ENCODE measurements around the gene POLRMT. TPM values are rescaled to one million over a fixed set of nuclear protein-coding genes. Genes with fewer than 3 reads are reported as not detected.
"Not testable (repeated sequence)": the region's sequence is repeated elsewhere in the genome, so short reads cannot be mapped to it uniquely, and the experiment has no call there.

Gene POLRMT
- total and polyA plus RNA-seq, 3 experiments from 2014 or later: 58.8 to 77.3 (median 75.2) TPM

GRCh38 chr19:677601-678436 is 44.5 kb upstream of the POLRMT start:
- Histone ChIP-seq H3K27me3 (ENCODE audit: insufficient read depth, low read length, poor library complexity, severe bottlenecking) (peaks cover 12% of the 10 kb centered on the region), H3K36me3 (ENCODE audit: insufficient read depth, low read length) (no peaks in the 10 kb centered on the region), H3K27ac (ENCODE audit: low read depth, low read length) (no peak overlapping the region), H3K9me3 (ENCODE audit: low read length) (no peaks in the 10 kb centered on the region), H3K4me1 (ENCODE audit: insufficient read depth, low read length) (peaks cover 13% of the 10 kb centered on the region), H3K4me3 (ENCODE audit: low read length) (no peak overlapping the region)
- ChIA-PET POLR2A (interaction anchor here (0.6 to 0.9 kb wide), 2 partner anchors 15 to 55 kb away, joined by 3 to 4 read pairs; partner anchors contain the start of gene RNF126), CTCF (interaction anchor here (1.3 kb wide), 1 partner anchor 11 kb away, joined by 3 read pairs; no protein-coding TSS in a partner anchor)
- H3K4me3 Mint-ChIP-seq: peak overlapping the region in 3 of 7 donors; percentile 24 to 67 (median 27)
- H3K27ac Mint-ChIP-seq: no peak overlapping the region
- no peak for DNase-seq
- no peaks in the 10 kb centered on the region for H3K36me3 Mint-ChIP-seq
- peaks cover 18 to 23% of the 10 kb centered on the region in 2 donors for H3K27me3 Mint-ChIP-seq
- H3K4me1 Mint-ChIP-seq: peaks cover 0 to 14% (median 7%) of the 10 kb centered on the region in 3 donors
- no peaks in the 10 kb centered on the region for H3K9me3 Mint-ChIP-seq

GRCh38 chr19:677201-677600 is 43.9 kb upstream of the POLRMT start:
- Mint-ChIP-seq H3K27ac (no peak overlapping the region), H3K4me1 (peaks cover 0 to 14% (median 7%) of the 10 kb centered on the region in 3 donors), H3K4me3 (no peak overlapping the region), H3K9me3 (no peaks in the 10 kb centered on the region), H3K27me3 (peaks cover 18 to 23% of the 10 kb centered on the region in 2 donors), H3K36me3 (no peaks in the 10 kb centered on the region)
- Histone ChIP-seq H3K4me1 (ENCODE audit: insufficient read depth, low read length) (peaks cover 13% of the 10 kb centered on the region), H3K36me3 (ENCODE audit: insufficient read depth, low read length) (no peaks in the 10 kb centered on the region), H3K4me3 (ENCODE audit: low read length) (no peak overlapping the region), H3K27me3 (ENCODE audit: insufficient read depth, low read length, poor library complexity, severe bottlenecking) (peaks cover 12% of the 10 kb centered on the region), H3K27ac (ENCODE audit: low read depth, low read length) (no peak overlapping the region), H3K9me3 (ENCODE audit: low read length) (no peaks in the 10 kb centered on the region)
- no peak for DNase-seq
- ChIA-PET CTCF (interaction anchor here (1.3 kb wide), 1 partner anchor 10 kb away, joined by 3 read pairs; no protein-coding TSS in a partner anchor), POLR2A (interaction anchor here (0.9 kb wide), 1 partner anchor 14 kb away, joined by 3 read pairs; the partner anchor contains the start of gene RNF126)

GRCh38 chr19:676339-677105 is 43.2 kb upstream of the POLRMT start, which contains the start of gene FSTL3:
Gene FSTL3 (plus strand): TSS chr19:676392. CDS start chr19:676424, 32 bp downstream.
- Histone ChIP-seq H3K4me1 (ENCODE audit: insufficient read depth, low read length) (peaks cover 12% of the 10 kb centered on the region), H3K27ac (ENCODE audit: low read depth, low read length) (no peak within 1 kb of the TSS), H3K27me3 (ENCODE audit: insufficient read depth, low read length, poor library complexity, severe bottlenecking) (peaks cover 12% of the 10 kb centered on the region), H3K4me3 (ENCODE audit: low read length) (no peak within 1 kb of the TSS), H3K9me3 (ENCODE audit: low read length) (no peaks in the 10 kb centered on the region), H3K36me3 (ENCODE audit: insufficient read depth, low read length) (no peaks in the 10 kb centered on the region)
- peaks cover 0 to 14% (median 7%) of the 10 kb centered on the region in 3 donors for H3K4me1 Mint-ChIP-seq
- peak within 1 kb of the TSS in 1 of 8 donors; percentile 24 for H3K27ac Mint-ChIP-seq
- POLR2A ChIA-PET: interaction anchor here (0.9 kb wide), 1 partner anchor 13 kb away, joined by 3 read pairs; the partner anchor contains the start of gene RNF126
- DNase-seq: no peak
- H3K9me3 Mint-ChIP-seq: no peaks in the 10 kb centered on the region
- peaks cover 18 to 23% of the 10 kb centered on the region in 2 donors for H3K27me3 Mint-ChIP-seq
- peak within 1 kb of the TSS in 2 of 7 donors; percentile 45 to 49 for H3K4me3 Mint-ChIP-seq
- H3K36me3 Mint-ChIP-seq: no peaks in the 10 kb centered on the region
- CTCF ChIA-PET: interaction anchor here (1.3 kb wide), 1 partner anchor 10 kb away, joined by 3 read pairs; no protein-coding TSS in a partner anchor

GRCh38 chr19:676007-676338 is 42.6 kb upstream of the POLRMT start:
- Mint-ChIP-seq H3K27ac (no peak overlapping the region), H3K36me3 (no peaks in the 10 kb centered on the region), H3K9me3 (no peaks in the 10 kb centered on the region), H3K4me3 (no peak overlapping the region), H3K27me3 (peaks cover 18 to 23% of the 10 kb centered on the region in 2 donors), H3K4me1 (peaks cover 0 to 14% (median 7%) of the 10 kb centered on the region in 3 donors)
- Histone ChIP-seq H3K4me1 (ENCODE audit: insufficient read depth, low read length) (peaks cover 7% of the 10 kb centered on the region), H3K27me3 (ENCODE audit: insufficient read depth, low read length, poor library complexity, severe bottlenecking) (peaks cover 13% of the 10 kb centered on the region), H3K36me3 (ENCODE audit: insufficient read depth, low read length) (no peaks in the 10 kb centered on the region), H3K27ac (ENCODE audit: low read depth, low read length) (no peak overlapping the region), H3K4me3 (ENCODE audit: low read length) (no peak overlapping the region), H3K9me3 (ENCODE audit: low read length) (no peaks in the 10 kb centered on the region)
- CTCF ChIA-PET: no interaction called here
- POLR2A ChIA-PET: no interaction called here
- no peak for DNase-seq

GRCh38 chr19:674282-675151 is 41.2 kb upstream of the POLRMT start:
- ChIA-PET CTCF (no interaction called here), POLR2A (no interaction called here)
- H3K9me3 Mint-ChIP-seq: no peaks in the 10 kb centered on the region
- no peak overlapping the region for H3K4me3 ChIP-seq (ENCODE audit: low read length)
- H3K36me3 ChIP-seq (ENCODE audit: insufficient read depth, low read length): no peaks in the 10 kb centered on the region
- H3K27me3 ChIP-seq (ENCODE audit: insufficient read depth, low read length, poor library complexity, severe bottlenecking): peaks cover 16% of the 10 kb centered on the region
- no peaks in the 10 kb centered on the region for H3K9me3 ChIP-seq (ENCODE audit: low read length)
- DNase-seq: no peak
- H3K27ac ChIP-seq (ENCODE audit: low read depth, low read length): no peak overlapping the region
- H3K27ac Mint-ChIP-seq: no peak overlapping the region
- peaks cover 0 to 9% (median 7%) of the 10 kb centered on the region in 3 donors for H3K4me1 Mint-ChIP-seq
- peaks cover 18 to 23% of the 10 kb centered on the region in 2 donors for H3K27me3 Mint-ChIP-seq
- H3K4me3 Mint-ChIP-seq: no peak overlapping the region
- H3K36me3 Mint-ChIP-seq: no peaks in the 10 kb centered on the region
- peaks cover 7% of the 10 kb centered on the region for H3K4me1 ChIP-seq (ENCODE audit: insufficient read depth, low read length)

- no peak overlapping the region for H3K4me3 ChIP-seq (ENCODE audit: low read length)
- ChIA-PET POLR2A (interaction anchor here (1.0 kb wide), 1 partner anchor 9 kb away, joined by 3 read pairs; no protein-coding TSS in a partner anchor), CTCF (interaction anchor here (1.2 to 3.1 kb wide), 2 partner anchors 9 to 37 kb away, joined by 3 to 16 read pairs; no protein-coding TSS in a partner anchor)
- no peak for DNase-seq
- peaks cover 0 to 5% (median 3%) of the 10 kb centered on the region in 3 donors for H3K4me1 Mint-ChIP-seq
- no peaks in the 10 kb centered on the region for H3K36me3 ChIP-seq (ENCODE audit: insufficient read depth, low read length)
- H3K36me3 Mint-ChIP-seq: no peaks in the 10 kb centered on the region
- peaks cover 18 to 28% of the 10 kb centered on the region in 2 donors for H3K27me3 Mint-ChIP-seq
- no peak overlapping the region for H3K27ac Mint-ChIP-seq
- no peak overlapping the region for H3K27ac ChIP-seq (ENCODE audit: low read depth, low read length)
- peaks cover 12% of the 10 kb centered on the region for H3K27me3 ChIP-seq (ENCODE audit: insufficient read depth, low read length, poor library complexity, severe bottlenecking)
- no peaks in the 10 kb centered on the region for H3K9me3 Mint-ChIP-seq
- H3K4me3 Mint-ChIP-seq: no peak overlapping the region
- no peaks in the 10 kb centered on the region for H3K9me3 ChIP-seq (ENCODE audit: low read length)
- no peaks in the 10 kb centered on the region for H3K4me1 ChIP-seq (ENCODE audit: insufficient read depth, low read length)
These were observed 37.3 kb upstream of the POLRMT start for GRCh38 chr19:670609-671075.

- H3K4me1 ChIP-seq (ENCODE audit: insufficient read depth, low read length); H3K36me3 Mint-ChIP-seq; H3K27ac ChIP-seq (ENCODE audit: low read depth, low read length); H3K9me3 ChIP-seq (ENCODE audit: low read length); H3K4me3 ChIP-seq (ENCODE audit: low read length); DNase-seq; H3K27ac Mint-ChIP-seq; POLR2A ChIA-PET; H3K9me3 Mint-ChIP-seq; H3K36me3 ChIP-seq (ENCODE audit: insufficient read depth, low read length); H3K27me3 ChIP-seq (ENCODE audit: insufficient read depth, low read length, poor library complexity, severe bottlenecking): not testable (repeated sequence)
- peak overlapping the region in 1 of 7 donors; percentile 30 for H3K4me3 Mint-ChIP-seq
- peaks cover 4 to 10% (median 5%) of the 10 kb centered on the region in 3 donors for H3K4me1 Mint-ChIP-seq
- peaks cover 7 to 16% of the 10 kb centered on the region in 2 donors for H3K27me3 Mint-ChIP-seq
- CTCF ChIA-PET: interaction anchor here (3.1 kb wide), 1 partner anchor 11 kb away, joined by 16 read pairs; no protein-coding TSS in a partner anchor
These were observed 35.5 kb upstream of the POLRMT start for GRCh38 chr19:668675-669434.

Measured in CD8-positive, alpha-beta memory T cell (primary cell).